ENCODE data around the gene CACFD1.

GRCh38 chr9:133471551-133472276 lies 11.9 kb downstream of the CACFD1 start:
- TF ChIP-seq POLR2A (IDR thresholded peaks at IDR 0.05) = no peak
- TF ChIP-seq POLR2AphosphoS5 (IDR thresholded peaks at IDR 0.05) = no peak
- no peak for TF ChIP-seq CTCF (IDR thresholded peaks at IDR 0.05)
- no peak for TF ChIP-seq EP300 (IDR thresholded peaks at IDR 0.05)

Data from sigmoid colon (tissue), 4 donors.